NCI-H526 (cell line): ENCODE data around the gene HK3.
"Not testable (repeated sequence)": the region's sequence is repeated elsewhere in the genome, so short reads cannot be mapped to it uniquely, and the experiment has no call there.

Experiments
- DNase-seq, 2 experiments: peaks; one replicate each; lab custom pipeline; 2025; lab: John Stamatoyannopoulos, UW

The HK3 gene

DNA sequence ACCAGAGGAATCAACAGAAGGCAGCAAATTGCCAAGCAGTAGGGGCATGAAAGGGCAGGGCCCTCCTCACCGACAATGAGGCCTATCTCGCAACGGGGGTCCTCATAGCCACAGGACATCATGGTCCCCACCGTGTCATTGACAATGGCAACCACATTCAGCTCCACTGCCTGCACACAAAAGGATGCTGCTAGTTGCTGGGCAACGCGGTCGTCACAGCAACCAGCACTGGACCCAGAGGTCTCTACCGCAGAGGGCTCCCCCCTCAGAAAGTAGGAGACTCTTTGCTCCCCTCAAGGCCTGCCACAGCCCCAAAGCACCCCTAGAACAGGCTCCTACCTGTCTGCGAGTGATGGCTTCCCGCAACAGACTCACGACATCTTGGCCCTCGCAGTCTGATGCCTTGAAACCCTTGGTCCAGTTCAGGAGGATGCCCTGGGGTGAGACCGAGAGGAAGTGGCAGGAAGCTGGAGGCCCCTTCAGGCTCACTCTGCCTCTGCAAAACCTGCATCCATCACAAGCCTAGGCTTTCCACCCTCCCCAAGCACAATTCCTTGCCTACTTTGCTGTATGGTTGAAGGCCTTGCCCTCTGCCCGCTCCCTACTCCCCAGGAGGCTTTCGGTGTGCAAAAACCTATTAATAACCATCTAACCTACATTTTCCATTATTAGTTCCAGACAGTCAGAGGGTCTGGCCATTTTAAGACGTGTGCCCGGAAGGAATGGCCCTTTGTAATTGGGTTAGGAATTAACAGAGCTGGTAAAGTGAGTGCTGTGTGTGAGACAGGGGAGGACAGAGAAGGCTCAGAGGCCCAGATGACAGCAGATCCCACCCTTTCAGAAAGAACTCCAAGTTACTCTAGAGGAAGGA lies 15.2 kb downstream of the HK3 start:
- no peak for DNase-seq

DNA sequence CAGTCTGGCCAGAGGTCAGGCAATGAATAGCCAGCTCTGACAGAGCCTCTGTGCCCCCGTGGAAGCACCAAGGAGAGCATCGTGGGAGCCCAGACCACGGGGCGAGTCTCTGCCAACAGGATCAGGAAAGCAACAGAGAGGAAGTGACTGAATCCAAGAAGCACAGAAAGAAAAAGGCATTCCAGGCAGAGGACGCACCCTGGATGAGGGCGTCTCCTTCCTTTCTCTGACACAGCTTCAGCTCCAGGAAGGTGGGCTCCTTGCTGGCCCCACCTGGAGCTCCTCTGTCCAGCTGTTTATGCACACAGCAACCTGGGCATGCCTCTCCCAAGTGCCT lies 16.6 kb downstream of the HK3 start:
- no peak for DNase-seq

DNA sequence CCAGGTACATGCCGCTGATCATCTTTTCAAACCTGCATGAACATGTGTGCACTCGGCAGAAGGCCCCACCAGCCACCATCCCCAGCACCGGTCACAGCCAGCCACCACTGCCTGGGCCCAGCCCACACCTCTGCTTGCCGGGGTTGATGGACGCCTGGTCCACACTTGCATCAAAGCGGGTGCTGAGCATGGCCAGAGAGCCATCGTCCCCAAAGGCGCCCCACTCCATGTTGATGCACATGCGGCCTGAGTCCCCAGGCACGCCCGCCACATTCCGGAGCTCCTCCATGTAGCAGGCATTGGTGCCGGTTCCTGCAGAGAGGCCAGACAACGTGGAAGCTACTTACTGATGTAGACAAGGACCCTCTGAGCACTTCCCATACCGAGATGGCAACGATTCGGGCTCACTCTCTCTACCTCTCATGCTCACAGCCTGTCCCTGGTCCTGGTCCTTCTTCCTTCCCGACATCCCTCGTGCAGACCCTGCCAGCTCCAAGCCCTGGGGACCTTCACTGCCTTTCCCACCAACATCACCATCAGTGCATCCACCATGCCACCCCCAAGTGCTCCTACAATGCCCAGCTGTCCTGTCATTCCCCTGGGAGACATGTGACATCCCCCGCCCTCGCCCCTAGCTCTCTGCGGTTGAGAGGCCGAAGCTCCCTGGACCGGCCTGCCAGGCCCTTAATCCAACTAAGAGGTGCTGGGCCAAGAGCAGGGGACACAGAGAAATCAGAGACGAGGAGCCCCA lies 17.2 kb downstream of the HK3 start:
- no peak for DNase-seq

DNA sequence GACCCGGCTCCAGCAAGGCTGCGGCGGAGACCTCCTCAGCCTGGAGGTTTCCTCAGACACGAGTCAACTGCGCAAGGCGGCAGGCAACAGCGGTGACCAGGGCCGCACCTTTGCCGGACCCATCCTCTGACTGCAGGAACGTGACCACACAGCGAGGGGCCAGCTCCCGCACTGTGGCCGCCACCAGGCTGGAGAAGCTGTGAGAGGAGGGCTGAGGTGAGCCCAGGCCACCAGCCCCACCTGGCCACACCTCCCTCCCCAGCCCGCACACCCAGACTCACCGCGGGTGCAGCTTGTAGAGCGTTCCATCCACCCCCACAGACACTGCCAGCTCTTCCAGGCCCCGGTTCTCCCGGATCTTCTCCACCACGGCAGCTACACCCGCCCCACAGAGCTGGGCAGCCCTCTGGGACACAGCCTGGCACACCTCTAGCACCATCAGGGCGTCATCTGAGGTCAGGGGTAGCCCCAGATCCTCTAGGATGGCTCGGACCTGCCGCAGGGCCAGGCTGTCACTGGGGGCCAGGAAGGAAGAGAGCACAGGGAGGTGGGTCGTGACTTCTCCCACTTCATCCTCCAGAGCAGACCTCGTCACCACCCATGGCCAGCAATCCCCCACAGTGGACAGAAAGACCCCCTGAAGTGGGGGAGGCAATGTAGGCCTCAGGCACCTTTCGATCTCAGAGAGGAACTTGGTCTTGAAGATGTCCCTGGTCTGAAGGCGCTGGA lies 18.0 kb downstream of the HK3 start:
- no peak for DNase-seq

DNA sequence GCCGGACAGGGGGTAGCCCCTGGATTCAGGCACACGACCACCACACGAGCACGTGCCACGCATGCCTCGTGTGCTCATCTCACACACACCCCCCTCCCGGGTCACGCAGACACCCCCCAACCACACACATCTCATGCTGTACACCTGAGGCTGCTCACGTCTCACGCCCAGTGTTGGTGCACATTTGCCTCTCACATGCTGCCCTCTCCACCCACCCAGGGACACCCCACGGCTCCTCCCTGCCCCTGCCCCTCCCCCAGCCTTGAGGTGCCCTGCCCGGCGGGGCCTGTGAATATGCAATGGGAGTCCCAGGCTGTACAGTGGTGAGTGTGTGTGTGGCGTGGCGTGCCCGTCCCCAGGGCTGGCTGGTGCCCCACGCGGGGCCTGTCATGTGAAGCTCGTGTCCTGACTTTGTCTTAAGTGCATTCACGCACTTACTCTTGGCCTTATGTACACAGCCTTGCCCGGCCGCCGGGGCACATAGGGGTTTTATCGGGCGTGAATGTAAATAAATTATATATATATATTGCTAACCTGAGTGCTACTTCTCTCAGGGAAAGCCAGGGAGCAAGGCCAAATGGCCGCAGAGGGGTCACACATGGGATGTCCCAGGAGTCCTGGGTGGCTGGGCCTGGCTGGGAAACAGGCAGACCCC lies 18.7 kb downstream of the HK3 start:
- DNase-seq = no peak

DNA sequence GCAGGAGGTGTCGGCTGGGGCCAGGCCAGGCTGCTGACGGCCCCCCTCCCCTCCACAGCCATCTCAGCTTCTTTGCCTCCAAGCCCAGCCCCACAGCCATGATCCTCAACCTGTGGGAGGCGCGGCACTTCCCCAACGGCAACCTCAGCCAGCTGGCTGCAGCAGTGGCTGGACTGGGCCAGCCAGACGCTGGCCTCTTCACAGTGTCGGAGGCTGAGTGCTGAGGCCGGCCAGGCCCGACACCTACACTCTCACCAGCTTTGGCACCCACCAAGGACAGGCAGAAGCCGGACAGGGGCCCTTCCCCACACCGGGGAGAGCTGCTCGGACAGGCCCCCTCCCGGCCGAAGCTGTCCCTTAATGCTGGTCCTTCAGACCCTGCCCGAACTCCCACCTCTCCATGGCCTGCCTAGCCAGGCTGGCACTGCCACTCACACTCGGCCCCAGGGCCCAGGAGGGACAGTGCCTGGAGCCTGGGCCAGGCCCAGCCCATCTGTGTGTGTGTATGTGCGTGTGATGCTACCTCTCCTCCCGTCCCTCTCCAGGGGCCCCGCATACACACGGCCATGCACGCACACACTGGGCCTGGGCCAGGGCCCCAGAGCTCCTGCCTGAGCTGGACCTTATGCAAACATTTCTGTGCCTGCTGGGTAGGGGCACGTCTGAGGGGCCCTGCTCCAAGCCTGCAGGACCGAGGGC lies 19.3 kb downstream of the HK3 start:
- no peak for DNase-seq

DNA sequence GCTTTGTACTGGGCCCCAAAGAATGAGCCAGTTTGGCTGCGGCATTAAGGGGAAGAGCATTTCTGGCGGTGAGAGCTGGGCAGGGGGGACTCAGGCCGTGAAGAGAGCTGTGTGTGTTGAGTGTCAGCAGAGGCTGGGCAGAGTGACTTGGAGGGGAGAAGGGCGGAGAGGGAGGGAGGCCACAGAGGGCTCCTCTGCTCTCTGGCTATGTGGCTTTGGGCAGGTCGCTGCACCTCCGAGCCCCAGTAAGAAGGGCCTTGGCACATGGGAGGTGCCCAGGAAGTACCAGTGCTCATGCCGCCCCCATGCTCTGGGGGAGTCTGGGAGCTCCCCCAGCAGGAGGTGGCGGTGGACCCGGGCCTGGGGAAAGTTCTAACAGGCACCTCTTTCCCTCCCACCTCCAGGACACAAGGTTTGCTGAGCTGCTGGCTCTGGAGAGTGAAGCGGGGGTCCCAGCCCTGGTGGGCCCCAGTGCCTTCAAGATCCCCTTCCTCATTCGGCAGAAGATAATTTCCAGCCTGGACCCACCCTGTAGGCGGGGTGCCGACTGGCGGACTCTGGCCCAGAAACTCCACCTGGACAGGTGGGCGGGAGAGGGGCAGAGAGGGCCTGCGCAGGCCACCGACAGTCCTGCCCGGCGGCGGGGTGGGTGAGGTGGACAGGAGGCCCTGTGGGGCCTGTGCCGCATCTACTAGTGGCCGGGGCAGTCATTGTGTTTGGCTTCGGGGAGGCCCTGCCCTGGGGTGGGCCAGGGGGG lies 20.1 kb downstream of the HK3 start:
- DNase-seq = no peak

DNA sequence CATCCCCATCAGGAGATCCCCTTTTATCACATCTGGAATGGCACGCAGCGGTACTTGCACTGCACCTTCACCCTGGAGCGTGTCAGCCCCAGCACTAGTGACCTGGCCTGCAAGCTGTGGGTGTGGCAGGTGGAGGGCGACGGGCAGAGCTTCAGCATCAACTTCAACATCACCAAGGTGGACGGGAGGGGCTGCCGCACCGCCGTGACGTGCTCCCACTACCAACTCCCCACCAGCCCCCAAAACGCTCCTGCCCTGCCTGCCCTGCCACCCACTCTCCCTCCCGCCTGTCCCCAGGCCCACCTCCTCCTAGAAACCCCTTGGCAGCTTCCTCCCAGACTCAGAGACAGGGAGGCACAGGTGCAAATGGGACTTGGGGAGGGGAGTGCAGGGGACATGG lies 20.7 kb downstream of the HK3 start:
- DNase-seq = no peak

DNA sequence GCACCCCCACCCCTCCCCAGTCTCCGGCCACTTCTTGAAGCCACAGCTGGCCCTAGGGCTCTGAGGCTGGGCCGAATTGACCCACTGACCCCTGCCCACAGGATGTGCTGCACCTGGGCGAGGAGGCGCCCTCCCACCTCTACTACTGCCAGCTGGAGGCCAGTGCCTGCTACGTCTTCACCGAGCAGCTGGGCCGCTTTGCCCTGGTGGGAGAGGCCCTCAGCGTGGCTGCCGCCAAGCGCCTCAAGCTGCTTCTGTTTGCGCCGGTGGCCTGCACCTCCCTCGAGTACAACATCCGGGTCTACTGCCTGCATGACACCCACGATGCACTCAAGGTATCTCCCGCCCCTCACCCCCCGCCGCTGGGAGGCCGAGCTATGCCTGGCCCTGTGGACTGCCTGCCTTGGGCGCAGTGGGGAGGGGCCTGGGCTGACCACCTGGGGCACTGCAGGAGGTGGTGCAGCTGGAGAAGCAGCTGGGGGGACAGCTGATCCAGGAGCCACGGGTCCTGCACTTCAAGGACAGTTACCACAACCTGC lies 21.3 kb downstream of the HK3 start:
- no peak for DNase-seq

DNA sequence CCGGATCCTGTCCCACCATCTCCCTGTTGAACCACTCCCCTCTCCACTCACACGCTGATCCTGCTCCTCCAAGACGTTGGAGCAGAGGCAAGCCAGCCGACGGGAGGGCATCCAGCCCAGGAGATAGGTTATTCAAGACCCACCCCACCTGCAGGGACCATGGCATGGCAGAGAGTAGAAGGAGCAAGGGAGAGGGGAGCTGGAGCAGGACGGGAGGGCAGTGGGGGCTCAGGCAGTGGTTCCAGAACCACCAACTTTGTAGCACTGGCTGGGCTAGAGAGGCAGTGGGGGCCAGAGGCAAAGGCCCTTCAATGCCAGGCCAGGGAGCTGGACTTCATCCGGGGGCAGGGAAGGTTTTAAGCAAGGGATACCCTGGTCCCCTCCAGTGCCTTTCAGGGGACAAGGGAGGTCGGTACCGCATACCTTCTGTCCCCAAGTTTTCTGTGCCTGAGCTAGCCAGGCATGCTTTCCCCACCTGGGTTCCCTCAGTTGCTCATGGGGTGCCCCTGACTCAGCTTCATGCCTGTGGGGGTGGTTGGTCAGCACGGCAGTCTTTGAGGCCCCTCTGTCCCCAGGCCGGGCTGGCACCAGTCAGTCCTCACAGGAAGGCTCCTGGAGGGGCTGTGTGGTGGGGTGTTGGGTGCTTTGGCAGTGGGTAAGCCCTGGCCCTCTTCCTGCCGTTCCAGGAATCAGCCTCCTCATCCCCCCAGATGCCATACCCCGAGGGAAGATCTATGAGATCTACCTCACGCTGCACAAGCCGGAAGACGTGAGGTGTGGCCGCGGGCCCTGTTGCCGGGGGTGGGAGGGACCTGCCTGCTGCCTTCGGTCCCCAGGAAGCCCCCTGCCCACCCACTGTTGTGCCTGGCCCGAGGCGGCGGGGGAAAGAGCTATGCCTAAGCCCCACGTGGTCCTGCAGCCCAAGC lies 22.4 kb downstream of the HK3 start:
- DNase-seq = no peak

DNA sequence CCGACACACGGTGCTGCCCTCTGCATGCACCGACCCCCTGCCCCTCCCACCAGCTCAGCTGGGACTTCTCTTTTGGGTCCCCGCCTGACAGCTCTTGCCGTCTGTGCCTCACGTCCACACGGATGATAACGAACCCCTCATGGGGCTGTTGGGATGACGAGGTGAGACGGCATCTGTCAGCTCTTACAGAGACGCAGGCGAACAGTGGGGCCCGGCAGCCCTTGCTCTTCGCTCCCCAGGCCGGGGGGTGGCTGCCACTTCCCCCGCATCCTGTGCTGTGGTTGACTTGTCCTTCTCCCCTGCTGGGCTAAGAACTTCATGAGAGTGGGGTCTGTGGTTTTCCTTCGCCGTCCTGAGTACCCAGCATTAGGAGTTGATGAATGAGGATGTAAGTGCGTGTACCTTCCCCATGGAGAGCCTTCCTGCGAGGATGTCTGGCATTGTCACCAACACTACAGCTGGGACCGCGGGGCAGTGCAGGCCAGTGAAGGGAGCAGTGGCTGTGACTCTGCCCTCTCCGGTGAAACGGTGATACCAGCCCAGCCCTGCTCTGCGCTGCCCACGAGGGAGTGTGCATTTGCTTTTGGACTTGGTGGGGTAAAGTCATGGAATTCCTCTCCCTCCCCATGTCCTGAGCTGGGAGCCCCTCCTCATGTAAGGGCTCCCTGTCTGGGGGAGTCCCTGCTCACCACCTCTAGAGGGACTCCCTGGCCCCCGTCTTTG lies 23.2 kb downstream of the HK3 start:
- DNase-seq = no peak

DNA sequence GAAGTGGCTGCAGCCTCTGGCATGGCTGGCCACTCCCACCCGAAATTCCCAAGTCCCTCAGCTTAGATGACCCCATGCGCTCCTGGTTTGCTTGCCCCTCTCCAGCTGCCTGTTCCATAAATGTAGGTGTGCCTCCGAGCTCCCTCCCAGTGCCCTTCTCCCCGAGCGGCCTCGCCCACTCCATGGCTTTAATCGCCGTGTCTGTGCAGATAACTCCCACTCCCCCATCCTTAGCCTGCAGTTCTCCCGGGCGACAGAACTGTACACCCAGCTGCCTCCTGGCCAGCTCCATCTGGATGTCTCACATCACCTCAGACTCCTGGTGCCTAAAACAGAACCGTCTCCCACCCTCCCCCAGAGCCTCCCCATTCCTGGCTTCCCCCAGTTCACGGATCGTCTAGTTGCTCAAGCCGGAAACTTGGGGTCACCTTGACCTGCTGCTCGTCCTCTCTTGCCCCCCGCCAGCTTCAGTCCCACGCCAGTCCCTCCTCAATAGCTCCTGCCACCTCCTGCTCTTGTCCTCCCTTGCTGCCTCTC lies 24.1 kb downstream of the HK3 start:
- no peak for DNase-seq

DNA sequence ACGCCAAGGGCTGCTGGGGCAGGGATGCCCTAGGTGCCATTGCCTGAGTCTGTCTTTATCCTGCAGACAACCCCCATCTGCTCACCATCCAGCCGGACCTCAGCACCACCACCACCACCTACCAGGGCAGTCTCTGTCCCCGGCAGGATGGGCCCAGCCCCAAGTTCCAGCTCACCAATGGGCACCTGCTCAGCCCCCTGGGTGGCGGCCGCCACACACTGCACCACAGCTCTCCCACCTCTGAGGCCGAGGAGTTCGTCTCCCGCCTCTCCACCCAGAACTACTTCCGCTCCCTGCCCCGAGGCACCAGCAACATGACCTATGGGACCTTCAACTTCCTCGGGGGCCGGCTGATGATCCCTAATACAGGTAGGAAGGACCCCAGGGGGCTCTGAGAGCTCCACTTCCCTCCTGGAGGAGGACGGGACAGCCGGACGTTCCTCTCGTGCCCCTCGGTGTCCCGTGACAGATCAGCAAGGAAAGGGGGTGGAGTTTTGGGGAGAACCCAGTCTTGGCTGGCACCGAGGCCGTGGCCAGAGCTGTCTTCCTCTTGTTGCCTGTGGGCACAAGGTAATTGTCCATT lies 24.9 kb downstream of the HK3 start:
- no peak for DNase-seq

DNA sequence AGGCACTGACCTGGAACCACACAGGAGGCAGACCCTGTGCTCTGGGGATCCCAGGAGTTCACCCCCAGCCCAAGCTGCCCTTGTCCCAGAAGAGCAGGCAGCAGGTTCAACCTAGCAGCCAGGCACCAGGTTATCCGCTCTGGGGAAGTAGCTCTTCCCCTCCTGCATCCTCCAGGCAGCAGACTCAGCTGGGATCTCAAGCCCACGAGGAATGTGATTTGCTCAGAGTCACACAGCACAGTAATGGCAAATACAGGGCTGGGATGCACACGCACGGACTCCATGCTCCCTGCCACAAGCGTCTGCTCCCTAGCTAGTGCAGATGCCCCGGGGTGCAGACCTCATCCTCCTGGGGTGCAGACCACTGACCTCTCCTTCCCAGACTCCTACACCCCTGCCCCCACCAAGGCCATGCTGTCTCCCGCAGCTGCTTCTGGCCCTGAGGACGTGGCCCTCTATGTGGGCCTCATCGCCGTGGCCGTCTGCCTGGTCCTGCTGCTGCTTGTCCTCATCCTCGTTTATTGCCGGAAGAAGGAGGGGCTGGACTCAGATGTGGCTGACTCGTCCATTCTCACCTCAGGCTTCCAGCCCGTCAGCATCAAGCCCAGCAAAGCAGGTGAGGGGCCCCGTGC lies 25.5 kb downstream of the HK3 start:
- DNase-seq = no peak

DNA sequence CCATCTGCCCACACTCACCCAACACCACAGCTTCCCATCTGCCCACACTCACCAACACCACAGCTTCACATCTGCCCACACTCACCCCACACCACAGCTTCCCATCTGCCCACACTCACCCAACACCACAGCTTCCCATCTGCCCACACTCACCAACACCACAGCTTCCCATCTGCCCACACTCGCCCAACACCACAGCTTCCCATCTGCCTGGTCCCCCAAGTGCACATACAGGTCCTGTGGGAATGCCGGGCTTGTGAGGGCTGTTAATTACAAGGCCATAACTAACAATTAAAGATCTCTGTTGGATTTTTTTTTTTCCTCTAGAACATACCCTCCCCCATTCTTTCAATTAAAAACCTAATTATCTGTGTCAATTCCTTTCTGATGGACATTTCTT lies 26.1 kb downstream of the HK3 start:
- DNase-seq = not testable (repeated sequence)

DNA sequence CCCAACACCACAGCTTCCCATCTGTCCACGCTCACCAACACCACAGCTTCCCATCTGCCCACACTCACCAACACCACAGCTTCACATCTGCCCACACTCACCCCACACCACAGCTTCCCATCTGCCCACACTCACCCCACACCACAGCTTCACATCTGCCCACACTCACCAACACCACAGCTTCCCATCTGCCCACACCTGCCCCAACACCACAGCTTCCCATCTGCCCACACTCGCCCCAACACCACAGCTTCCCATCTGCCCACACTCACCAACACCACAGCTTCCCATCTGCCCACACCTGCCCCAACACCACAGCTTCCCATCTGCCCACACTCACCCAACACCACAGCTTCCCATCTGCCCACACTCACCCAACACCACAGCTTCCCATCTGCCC lies 26.6 kb downstream of the HK3 start:
- DNase-seq = not testable (repeated sequence)

DNA sequence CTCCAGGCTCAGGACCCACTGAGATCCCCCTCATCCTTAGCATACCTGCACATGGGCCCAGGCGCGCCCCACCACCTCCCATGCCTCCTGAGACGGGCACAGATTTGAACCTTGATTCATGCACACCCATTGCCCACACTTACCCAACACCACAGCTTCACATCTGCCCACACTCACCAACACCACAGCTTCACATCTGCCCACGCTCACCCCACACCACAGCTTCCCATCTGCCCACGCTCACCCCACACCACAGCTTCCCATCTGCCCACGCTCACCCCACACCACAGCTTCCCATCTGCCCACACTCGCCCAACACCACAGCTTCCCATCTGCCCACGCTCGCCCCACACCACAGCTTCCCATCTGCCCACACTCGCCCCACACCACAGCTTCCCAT lies 28.5 kb downstream of the HK3 start:
- not testable (repeated sequence) for DNase-seq

DNA sequence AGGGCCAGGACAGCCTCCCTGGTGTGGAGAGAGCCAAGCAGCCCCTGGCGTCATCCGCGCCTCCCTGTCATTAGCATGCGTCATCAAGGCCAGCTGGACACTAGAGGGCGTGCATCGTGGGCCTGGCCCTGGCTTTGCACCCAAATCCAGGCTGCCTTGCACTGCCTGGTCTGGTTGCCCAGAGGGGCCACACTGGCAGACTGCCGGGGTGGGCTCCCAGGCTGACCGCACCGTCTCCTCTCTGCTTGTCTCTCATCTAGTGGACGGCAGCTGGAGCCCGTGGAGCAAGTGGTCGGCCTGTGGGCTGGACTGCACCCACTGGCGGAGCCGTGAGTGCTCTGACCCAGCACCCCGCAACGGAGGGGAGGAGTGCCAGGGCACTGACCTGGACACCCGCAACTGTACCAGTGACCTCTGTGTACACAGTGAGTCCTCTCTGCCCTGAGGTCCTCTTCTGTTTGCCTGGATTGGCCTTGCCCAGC lies 29.0 kb downstream of the HK3 start:
- DNase-seq = peak in 1 of 2 experiments; percentile 29
